Endothelial cell of umbilical vein (primary cell): ENCODE data around the gene NFX1.
"Not testable (repeated sequence)": the region's sequence is repeated elsewhere in the genome, so short reads cannot be mapped to it uniquely, and the experiment has no call there.

Experiments
- CTCF ChIP-seq, 2 donors: IDR thresholded peaks; 1 replicate in 1 of 2; 2 replicates in 1 of 2; pipeline ENCODE4 v1.5.1; 2011; ENCODE audit warnings: low read length in 2 of 2, mild to moderate bottlenecking in 2 of 2, moderate library complexity in 2 of 2, control low read depth in 1 of 2, inconsistent platforms in 1 of 2, low read depth in 1 of 2; ENCODE audit not compliant: insufficient read depth in 1 of 2; ENCODE audit errors: extremely low read depth in 1 of 2
- EZH2 ChIP-seq: IDR thresholded peaks from 2 replicates; pipeline ENCODE4 v1.6.1; 2012; ENCODE audit warnings: borderline replicate concordance, low read depth, mild to moderate bottlenecking, moderate library complexity, low read length, inconsistent platforms; ENCODE audit not compliant: severe bottlenecking
- FOS ChIP-seq: IDR thresholded peaks from 2 replicates; pipeline ENCODE4 v1.6.1; 2011; ENCODE audit warnings: mild to moderate bottlenecking, low read length, moderate library complexity, borderline replicate concordance; ENCODE audit not compliant: insufficient read depth
- GATA2 ChIP-seq: IDR thresholded peaks from 2 replicates; pipeline ENCODE4 v1.7.0; 2011; ENCODE audit warnings: low read depth, mild to moderate bottlenecking, moderate library complexity, mixed read lengths, low read length; ENCODE audit not compliant: insufficient read length, insufficient read depth
- JUN ChIP-seq: IDR thresholded peaks from 2 replicates; pipeline ENCODE4 v1.6.1; 2011; ENCODE audit warnings: borderline replicate concordance, low read depth; ENCODE audit not compliant: insufficient read length, insufficient read depth
- MAX ChIP-seq: IDR thresholded peaks from 2 replicates; pipeline ENCODE4 v1.6.1; 2011; ENCODE audit not compliant: insufficient read depth, insufficient read length
- MYC ChIP-seq: IDR thresholded peaks from one replicate; pipeline ENCODE4 v1.6.1; 2011; ENCODE audit warnings: mild to moderate bottlenecking, low read depth, low read length
- POLR2A ChIP-seq: IDR thresholded peaks from 2 replicates; pipeline ENCODE4 v1.6.1; 2012; ENCODE audit warnings: low read depth, mild to moderate bottlenecking, control low read depth, low read length
- POLR2AphosphoS5 ChIP-seq: IDR thresholded peaks from 2 replicates; pipeline ENCODE4 v1.6.1; 2012; ENCODE audit warnings: low read depth, mild to moderate bottlenecking, control low read depth, low read length, moderate library complexity; ENCODE audit not compliant: insufficient read depth

DNA sequence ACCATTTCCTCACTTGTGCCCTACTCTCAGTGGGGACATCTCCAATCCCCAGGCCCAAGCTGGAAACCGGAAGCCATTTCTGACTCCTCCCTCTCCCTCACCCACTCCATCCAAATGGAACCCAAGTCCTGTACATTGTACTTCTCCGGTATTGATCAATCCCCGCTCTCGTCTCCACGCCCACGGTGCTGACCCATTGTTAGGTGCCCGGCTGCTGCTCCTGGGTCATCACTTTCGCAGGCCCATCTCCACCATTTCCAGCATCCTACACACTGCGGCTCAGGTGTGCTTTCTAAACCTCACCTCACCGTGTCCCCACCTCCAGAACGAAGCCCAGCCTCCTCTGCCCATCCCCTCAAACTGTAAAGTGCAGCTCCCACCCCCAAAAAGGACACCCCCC is 93.1 kb downstream of the NFX1 start:
- not testable (repeated sequence) for TF ChIP-seq MYC; EZH2; CTCF (IDR thresholded peaks at IDR 0.05; ENCODE audit: extremely low read depth in 1 of 2, insufficient read depth in 1 of 2, low read depth in 1 of 2, low read length in 2 of 2); POLR2AphosphoS5; GATA2; POLR2A; FOS; MAX; JUN
